HS-27A (cell line): Measurements from ENCODE around the gene SLC1A4.
"Not testable (repeated sequence)": the region's sequence is repeated elsewhere in the genome, so short reads cannot be mapped to it uniquely, and the experiment has no call there.

ENCODE experiments used
- DNase-seq: peaks from one replicate; pipeline ENCODE4 v3.0.0-alpha.2; 2012; ENCODE audit warnings: low read depth, missing footprints

SLC1A4 gene

GRCh38 chr2:64966017-64966416 lies 23.2 kb upstream of the SLC1A4 start:
- no peak for DNase-seq

DNA sequence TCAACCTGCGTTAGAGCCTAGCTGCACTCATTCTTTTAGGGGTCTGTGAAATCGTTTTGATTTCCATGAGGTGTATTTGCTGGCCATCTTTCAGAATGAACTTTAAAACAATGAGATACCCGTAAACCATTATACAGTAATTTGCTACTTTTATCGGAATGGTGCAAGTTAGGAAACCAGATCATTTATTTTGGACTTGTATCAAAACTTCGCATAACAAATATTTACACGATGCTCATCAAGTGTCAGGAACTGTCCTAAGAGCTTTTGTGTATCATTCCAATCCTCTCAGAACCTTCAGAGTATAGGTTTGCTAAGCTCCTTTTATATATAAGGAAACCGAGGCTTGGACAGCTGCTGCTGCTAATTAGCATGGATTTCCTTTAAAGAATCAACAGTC lies 22.4 kb upstream of the SLC1A4 start:
- no peak for DNase-seq

DNA sequence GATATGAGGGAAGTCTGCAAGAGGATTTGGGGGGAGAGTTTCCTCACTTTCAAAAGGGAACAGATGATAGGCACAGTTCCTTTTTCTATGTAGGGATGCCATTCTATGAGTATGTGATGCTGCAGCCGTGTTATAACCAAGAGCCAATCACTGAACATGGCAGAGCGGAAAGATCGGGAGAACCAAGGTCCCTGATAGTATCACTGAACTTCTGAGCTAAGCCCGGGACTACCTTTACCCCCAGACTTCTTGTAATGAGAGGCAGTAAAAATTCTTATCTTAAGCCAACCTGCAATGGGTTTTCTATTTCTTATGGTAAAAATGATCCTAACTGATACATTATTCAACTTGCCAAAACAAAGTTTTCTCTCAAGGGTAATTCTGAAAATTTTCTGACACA lies 21.6 kb upstream of the SLC1A4 start:
- no peak for DNase-seq

DNA sequence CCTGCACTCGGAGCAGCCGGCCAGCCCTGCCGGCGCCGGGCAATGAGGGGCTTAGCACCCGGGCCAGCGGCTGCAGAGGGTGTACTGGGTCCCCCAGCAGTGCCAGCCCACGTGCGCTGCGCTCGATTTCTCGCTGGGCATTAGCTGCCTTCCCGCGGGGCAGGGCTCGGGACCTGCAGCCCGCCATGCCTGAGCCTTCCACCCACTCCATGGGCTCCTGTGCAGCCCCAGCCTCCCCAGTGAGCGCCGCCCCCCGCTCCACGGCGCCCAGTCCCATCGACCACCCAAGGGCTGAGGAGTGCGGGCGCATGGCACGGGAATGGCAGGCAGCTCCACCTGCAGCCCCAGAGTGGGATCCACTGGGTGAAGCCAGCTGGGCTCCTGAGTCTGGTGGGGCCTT lies 20.1 kb upstream of the SLC1A4 start:
- not testable (repeated sequence) for DNase-seq

GRCh38 chr2:64970495-64970894 lies 18.7 kb upstream of the SLC1A4 start:
- DNase-seq, result no peak

DNA sequence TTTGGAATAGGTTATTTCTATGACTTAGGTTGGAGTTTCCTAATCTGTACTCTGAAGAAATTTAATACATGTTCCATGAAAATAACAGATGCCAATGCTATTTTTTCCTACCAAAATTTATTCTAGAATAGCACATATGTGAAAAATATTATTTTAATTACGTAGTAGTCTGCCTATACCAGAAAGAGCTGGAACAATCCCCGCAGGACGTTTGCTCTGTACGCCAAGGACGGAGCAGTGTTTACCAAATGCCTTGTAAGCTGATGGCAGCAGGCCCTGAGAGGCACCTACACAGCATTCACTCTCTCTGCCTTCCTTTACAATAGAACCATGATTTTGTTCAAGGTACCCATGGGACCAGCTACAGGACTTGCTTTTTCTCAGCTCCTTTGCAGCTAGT lies 16.8 kb upstream of the SLC1A4 start:
- no peak for DNase-seq

DNA sequence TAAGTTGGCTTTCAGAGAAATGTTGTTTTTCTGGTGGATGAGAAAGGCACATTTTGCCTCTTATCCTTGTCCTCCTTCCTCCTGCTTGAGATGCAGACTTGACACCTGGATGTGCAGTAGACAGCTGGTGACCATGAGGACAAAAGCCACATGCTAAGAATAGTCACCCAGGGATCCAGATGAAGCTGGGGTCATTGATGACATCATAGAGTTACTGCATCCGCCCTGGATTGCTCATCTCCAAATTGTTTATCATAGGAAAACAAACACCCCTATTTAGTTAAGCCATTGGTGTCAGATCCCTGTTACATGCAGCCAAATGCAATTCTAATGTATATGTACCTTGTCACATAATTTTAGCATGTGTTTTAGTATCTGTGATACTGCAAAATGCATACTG lies 16.3 kb upstream of the SLC1A4 start:
- no peak for DNase-seq

DNA sequence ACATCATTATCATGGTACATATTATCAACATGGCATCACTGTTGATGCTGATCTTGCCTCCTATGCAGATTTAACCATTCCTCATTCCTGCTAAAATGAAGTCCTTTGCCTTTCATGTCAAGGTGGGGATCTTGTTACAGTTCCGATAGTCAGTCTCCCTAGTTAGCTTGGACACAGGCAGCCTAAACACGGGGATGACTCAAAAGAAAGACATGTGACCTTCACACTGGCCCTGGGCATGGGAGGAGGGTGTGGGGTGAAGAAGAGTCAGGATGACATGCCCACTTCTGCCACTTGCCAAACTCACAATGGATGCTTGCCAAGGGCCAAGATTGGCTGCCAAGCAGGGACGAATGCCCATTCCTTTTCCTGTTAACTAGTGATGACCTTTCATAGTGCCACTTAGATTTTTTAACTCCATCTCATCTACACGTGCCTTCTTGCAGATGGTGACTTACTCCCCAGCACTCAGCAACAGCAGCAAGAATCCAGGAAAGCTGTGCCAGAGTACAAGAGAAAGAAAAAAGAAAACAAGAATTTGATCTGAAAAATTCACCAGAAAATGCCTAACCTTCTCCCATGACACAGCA lies 13.9 kb upstream of the SLC1A4 start:
- DNase-seq, result peak; percentile 88

DNA sequence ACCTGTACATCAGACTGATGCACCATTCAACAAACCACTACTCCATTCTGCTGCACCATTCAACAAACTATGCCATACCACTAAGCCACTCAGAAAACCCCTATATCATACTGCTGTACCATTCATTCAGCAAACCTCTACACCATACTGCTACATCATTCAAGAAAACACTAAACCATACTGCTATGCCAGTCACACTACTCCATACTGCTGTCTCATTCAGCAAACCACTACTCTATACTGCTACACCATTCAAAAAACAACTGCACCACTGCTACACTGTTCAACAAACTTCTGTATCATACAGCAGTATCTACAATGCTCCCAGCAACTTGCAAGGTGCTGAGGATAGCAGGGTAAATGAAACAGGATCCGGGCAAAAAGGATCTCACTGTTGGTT lies 12.9 kb upstream of the SLC1A4 start:
- no peak for DNase-seq

GRCh38 chr2:64978514-64979268 lies 10.5 kb upstream of the SLC1A4 start:
- DNase-seq, result no peak

- DNase-seq, result no peak
Observed at GRCh38 chr2:64979744-64980143, 9.5 kb upstream of the SLC1A4 start.

- DNase-seq, result no peak
Observed at GRCh38 chr2:64980183-64980582, 9.0 kb upstream of the SLC1A4 start.

GRCh38 chr2:64982311-64982857 lies 6.8 kb upstream of the SLC1A4 start:
- DNase-seq, result no peak

DNA sequence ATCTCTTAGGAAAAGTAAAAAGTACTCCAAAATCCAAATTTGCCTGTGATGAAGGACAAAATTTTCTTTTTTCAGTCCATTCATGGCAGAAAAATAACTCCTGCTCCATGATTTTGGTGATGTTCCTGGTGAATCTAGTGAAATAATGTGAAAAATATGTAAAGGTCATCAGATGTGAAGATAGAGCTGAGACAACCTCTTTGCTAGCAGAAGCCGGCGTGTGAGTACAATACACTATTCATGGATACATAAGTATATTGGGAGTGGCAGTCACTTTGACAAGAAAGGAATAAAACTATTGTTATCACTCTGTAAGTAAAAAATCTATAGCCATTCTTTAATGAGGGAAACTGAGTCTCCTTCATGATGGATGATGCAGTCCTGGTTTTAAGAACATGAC lies 6.3 kb upstream of the SLC1A4 start:
- no peak for DNase-seq

DNA sequence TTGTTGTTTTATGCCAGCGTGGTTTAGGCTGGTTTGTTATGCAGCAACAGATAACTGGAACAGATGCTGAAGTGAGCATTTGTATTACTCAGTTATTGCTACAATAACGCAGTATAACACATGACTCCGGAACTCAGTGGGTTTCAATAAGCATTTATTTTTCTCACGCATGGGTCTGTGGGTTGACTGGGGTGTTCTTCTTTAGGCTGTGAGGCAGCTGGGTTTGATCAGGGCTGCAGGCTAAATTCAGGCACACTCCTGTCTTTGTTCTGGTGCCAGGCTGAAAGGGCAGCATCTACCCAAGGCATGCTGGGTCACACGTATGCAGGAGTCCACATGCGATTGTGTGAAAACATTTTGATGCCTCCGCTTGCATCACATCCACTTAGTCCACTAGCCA lies 3.8 kb upstream of the SLC1A4 start:
- DNase-seq, result no peak

DNA sequence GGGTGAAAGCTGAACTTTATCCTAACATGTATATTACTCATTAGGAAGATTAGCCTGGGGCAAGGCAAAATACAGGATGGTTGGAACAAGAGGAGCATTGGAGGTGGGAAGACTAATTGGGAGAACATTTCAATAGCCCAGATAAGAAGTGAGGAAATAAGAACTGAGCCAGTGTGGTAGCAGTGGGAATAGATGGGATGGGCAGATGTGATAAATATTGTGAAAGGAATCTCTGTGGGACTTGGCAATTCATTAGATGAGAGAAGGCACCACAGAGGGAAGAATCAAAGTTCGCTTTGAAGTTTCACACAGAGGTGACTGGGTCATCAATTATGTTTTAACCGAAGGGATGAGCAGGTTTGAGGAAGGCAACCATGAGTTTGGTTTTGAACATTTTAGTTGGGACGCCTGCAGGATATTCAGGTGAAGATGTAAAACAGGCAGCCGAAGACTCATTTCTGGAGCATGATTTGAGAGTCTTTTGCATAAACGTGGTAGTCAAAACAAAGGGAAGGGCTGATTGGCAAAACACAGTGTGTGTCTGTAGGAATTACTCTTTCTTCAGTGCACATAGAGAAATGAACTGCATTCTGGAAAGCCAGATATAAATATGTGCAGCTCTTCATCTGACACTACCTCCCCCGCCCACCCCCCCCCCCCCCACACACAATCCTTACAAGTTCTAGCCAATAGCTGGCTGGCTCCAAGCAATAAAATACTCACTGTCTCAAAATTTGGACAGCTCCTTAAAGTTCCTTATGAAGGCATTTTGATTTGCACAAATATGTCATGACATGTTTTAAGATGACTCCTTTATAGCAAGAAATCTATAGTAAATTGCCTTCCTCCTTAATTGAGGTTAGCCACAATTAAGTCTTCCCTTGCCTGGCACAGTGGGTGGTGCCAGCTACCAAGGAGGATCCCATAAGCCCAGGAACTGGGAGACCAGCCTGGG lies 1.9 kb upstream of the SLC1A4 start:
- DNase-seq, result no peak

- no peak for DNase-seq
Observed at GRCh38 chr2:64987956-64988419, 1.2 kb upstream of the SLC1A4 start.

DNA sequence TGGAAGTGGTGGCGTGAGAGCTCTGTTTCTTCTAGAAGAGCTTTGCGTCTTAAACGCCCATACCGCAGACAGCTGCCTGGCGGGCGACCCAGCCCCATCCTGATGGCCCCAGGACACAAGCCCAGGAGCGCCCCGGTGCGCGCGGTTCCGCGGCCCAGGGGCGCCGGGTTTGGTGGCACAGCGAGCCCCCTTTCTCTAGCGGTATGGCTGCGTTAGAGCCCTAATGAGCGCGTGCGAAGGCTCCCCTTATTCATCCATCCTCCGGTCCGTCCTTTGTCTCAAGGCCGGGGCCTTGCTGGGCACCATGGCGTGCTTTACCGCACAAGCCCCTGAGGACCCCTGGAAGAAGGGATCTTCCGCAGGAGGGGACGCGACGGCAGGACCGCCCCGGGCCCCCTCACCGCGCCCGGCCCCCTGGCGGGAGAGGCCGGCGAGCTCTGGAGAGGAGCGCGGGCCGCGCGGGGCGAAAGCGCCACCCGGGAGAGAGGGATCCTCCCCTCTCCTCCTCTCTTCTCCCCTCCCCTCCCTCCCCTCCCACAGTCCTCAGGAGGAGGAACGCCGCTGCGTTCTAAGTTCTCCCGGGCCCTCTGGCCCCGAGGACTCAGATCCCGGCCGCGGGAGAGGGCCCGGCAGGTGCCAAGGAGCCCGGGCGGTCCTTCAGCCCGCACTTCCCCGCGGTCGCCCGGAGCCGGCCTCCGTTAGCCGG lies 626 bp upstream of the SLC1A4 start:
- DNase-seq, result peak; percentile 43

DNA sequence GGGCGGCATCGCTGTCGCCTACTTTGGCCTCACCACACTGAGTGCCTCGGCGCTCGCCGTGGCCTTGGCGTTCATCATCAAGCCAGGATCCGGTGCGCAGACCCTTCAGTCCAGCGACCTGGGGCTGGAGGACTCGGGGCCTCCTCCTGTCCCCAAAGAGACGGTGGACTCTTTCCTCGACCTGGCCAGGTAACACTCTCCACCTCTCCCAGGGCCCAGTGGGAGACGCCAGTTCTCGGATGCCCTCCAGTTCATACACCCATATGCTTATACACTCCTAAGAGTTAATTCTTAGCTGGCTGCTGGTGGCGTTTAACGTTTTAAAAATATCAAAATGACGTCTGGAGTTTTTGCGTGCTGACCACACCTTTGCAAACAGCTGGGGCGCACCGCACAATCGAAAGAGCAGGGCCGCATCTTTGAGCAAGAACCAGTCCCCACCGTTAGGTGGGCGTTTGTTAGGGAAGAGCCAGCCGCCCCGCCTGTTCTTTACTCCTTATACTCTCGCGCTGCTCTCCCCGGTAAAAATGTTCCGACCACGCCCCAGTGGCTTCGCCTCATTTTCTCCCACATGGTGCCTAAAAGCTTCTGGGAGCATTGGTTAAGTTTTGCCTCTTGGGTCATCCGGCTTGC lies 899 bp downstream of the SLC1A4 start:
- no peak for DNase-seq

- DNase-seq, result no peak
Observed at GRCh38 chr2:64990876-64991275, 1.7 kb downstream of the SLC1A4 start.

DNA sequence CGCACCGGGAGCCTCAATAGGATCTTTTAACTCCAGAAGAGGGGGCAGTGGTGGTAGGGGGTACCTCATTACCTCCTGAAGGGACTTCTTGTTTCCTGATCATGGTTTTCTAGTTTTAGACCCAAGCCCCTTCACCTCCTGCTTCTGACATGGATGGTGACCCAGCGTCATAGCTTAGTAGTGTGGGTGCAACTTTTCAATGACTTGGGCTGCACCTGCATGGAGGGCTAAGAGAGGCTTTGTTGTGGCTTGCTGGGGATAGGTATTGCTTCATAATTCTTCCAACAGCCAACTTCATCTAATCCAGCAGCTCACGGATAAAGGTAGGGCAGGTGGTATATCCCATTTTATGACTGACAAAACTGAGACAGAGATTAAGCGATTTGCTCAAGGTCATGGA lies 3.0 kb downstream of the SLC1A4 start:
- no peak for DNase-seq
